ENCODE measurements around the gene MYMX.
A peak's percentile ranks its signal among the peaks of the same experiment; 100 is the strongest.

MYMX gene

DNA sequence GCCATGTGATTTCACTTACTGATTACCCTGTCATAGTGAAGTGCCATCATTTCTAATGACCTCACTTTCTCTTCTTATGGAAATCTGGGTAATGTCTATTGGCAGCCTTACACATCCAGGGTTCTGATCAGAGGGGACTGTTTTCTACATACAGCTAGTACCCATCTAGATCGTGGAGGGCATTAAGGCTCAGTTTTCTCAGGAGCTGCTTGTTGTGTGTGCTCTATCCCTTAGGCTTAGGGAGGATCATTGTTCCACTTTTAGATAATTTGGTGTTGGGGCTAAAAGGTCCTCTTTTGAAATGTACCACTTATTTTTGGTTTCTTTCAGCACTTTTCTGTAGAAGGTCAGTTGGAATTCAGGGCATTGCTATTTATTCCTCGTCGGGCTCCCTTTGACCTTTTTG is 34.0 kb downstream of the MYMX start:
- DNase-seq (ENCODE audit: low spot score), result no peak

- no peak for DNase-seq (ENCODE audit: low spot score)
Measured at GRCh38 chr6:44251576-44252524, 35.1 kb downstream of the MYMX start.

DNA sequence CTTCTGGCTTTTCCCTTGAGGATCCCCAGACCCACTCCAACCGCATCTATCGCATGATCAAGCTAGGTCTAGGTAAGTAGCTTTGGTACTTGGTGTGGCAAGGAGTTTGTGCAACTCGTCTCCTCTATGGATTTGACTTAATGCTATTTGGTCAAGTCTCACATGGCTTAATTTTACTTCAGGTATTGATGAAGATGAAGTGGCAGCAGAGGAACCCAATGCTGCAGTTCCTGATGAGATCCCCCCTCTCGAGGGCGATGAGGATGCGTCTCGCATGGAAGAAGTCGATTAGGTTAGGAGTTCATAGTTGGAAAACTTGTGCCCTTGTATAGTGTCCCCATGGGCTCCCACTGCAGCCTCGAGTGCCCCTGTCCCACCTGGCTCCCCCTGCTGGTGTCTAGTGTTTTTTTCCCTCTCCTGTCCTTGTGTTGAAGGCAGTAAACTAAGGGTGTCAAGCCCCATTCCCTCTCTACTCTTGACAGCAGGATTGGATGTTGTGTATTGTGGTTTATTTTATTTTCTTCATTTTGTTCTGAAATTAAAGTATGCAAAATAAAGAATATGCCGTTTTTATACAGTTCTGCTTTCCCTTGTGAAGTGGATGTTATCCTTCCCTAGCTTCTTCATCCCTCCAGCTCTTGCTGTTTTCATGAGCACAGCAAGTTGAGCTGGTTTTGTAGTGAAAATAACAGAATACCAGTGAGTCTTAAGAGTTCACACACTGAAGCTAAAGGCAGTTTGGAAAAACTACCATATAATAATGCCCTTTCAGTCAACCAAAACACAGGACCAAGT is 36.8 kb downstream of the MYMX start:
- DNase-seq (ENCODE audit: low spot score), result peak; percentile 72

- DNase-seq (ENCODE audit: low spot score), result no peak
Measured at GRCh38 chr6:44254191-44255104, 37.7 kb downstream of the MYMX start.

DNA sequence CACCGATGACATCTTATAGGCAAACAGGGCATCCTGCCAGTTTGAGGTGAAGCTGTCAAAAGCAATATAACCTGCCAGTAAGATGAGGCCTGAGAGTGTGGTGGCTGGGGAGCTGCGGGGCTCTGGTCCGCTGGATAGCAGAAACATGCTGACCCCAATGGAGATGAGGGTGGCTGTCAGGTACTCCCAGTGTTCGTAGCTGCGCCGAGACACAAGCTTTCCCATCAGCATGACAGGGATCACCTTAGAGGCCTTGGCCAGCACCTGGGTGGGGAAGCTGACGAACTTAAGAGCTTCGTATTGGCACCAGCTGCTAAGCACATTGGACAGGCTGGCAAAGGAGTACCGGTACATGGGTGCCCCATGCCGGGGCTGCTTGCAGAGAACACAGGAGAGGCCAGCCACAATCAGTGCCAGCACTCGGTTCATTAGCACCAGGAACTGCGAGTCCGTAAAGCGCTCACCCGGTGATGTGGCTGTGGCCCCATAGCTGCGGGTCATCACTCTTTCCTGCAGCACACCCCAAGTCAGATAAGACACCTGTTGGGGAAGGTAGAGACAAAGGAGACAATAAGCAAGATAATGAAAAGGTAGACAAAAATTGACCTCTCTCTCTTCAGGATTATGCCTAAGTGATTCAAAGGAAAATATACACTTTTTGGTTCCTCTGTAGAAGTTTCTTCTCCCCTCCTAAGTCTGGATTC is 38.5 kb downstream of the MYMX start:
- DNase-seq (ENCODE audit: low spot score), result no peak

DNA sequence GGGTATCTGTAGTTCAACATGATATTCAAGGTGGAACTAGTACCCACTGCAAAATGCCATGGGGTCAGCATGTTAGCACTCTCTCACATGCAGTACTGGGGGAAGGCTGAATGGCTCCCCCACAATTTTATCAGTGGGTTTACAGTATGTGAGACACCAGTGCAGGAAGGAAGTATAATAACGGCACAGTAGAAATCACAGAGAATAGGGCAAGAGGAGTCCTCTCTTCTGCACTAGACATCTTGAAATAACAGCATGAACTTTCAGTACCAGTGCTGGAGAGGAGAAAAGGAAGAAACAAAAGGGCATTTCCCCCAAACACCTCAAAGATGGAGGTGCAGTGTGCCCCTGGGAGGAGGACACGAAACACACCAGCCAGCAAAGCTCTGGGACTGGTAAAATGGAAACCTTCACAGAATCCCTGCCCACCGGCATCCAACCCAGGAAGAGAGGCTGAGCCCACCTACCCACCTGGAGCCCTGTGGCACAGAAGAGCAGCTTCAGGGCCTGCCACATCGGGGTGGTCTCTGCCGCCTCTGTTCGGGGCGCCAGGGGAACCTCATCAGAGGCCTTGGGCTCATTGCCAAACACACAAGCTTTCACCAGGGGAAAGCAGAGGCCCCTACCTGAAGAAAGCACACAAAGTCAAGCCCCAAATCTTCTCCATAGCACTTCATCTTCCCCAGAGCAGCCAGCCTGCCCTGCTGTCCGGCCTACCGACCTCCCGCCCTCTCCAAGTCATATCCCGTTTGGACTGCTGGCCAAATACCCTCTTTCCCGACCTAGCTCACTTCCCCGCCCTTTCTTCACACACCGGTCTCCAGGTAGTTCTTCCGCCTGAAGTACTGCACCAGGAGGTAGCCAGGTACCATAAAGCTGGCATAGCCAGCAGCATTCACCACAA is 39.4 kb downstream of the MYMX start:
- DNase-seq (ENCODE audit: low spot score), result no peak

DNA sequence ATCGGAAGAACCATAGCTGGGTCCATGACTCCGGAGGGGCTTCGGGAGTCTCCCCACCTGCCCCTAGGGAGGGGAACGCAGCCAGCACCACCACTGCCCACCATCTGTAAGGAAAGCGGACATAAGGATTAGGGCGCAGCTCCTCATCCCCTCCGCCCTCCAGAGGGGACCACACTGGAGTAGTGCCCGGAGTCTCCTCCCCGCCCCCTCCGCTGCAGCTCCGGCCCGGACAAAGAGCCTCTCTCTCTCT is 40.0 kb downstream of the MYMX start:
- no peak for DNase-seq (ENCODE audit: low spot score)

DNA sequence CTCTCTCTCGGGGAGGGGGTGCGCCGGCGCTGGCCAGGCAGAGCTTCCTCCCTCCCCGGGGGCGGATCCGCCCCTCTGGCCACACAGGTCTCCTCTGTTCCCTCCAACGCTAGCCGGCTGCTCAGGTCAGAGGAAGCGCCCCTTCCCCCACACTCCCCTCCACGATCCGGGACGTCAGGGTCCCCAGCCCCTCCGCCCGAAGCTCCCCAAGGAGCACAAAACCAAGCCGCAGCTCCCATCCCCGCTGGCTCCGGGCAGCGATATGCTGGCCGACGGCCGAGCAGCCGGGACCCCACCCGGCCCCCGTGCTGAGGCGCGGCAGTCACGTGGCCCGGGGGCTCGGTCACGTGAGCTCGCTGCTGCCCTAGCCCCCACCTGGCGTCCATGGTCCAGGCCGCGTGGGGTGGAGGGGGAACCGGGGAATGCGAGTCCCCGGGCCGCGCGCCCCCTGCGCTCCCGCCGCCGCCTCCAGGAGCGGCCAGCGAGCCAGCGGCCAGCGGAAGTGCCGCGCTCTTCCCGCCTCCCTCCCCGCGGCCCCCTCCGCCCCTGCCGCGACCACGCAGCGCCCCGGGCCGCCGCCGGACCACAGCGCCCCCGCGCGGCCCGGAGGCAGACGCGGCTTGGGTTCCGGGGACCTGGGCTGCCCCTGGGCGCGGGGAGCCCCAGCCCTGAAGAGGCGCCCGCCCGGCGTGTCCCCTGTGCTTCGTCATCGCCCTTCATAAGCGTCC is 40.5 kb downstream of the MYMX start, which contains the start of gene SLC35B2:
Gene SLC35B2 (minus strand): TSS at position 504 of the 728 bp plus-strand sequence. CDS start 118 bp downstream, at position 386.
- peak; percentile 74 for DNase-seq (ENCODE audit: low spot score)

DNA sequence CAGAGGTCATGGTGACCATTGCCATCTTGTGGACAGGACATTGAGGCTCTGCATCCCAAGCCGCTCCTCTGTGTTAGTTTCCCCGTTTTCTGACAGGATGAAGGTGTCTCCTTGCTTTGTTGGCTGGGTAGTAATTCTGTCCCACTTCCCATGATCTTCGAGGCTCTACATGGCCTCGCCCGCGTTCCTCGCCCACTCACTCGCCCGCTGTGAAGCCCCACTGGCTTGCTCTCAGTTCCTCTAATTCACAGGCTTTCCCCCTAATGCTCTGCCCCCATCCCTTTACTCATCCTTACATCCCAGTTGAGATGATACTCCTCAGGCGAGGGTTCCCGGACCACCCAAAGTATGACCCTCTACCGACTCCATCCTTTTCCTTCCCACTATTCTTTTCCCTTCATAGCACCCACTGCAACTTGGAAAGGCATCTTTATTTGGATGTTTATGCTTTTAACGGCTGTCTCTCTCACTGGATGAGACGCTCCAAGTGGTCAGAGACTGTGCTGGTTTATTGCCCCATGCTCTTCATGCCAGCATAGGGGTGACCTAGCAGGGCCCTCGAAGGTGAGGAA is 41.1 kb downstream of the MYMX start:
- DNase-seq (ENCODE audit: low spot score), result no peak

DNA sequence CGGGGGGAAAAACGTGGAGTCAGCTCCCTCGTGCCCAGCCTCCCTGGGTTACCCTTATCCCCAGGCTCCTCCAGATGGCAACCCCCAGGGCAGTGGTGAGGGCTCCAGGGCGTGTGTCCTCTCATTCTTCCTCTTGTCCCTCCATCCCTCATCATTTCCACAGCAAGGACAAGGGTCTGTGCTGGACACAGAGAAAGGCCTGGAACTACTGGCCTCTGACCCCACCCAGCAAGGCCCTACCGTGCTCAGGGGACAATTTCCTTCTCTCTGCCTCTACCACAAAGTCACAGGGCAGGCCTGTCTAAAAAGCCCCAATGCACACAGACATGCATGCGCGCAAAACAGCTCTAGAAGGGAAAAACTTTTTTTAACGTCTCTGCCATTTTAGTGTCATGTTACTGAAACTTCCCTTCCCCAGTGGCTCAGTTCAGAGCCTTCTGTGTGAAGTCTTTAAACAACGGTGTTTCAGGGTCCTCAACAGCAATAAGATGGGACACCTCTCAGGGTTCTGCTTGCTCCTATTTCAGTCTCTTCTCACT is 41.7 kb downstream of the MYMX start:
- DNase-seq (ENCODE audit: low spot score), result no peak

- DNase-seq (ENCODE audit: low spot score), result no peak
Measured at GRCh38 chr6:44258921-44259320, 42.2 kb downstream of the MYMX start.

GRCh38 chr6:44260011-44260410 is 43.3 kb downstream of the MYMX start:
- no peak for DNase-seq (ENCODE audit: low spot score)

GRCh38 chr6:44260451-44261297 is 43.9 kb downstream of the MYMX start:
- DNase-seq (ENCODE audit: low spot score), result no peak

GRCh38 chr6:44261581-44261980 is 44.9 kb downstream of the MYMX start:
- no peak for DNase-seq (ENCODE audit: low spot score)

DNA sequence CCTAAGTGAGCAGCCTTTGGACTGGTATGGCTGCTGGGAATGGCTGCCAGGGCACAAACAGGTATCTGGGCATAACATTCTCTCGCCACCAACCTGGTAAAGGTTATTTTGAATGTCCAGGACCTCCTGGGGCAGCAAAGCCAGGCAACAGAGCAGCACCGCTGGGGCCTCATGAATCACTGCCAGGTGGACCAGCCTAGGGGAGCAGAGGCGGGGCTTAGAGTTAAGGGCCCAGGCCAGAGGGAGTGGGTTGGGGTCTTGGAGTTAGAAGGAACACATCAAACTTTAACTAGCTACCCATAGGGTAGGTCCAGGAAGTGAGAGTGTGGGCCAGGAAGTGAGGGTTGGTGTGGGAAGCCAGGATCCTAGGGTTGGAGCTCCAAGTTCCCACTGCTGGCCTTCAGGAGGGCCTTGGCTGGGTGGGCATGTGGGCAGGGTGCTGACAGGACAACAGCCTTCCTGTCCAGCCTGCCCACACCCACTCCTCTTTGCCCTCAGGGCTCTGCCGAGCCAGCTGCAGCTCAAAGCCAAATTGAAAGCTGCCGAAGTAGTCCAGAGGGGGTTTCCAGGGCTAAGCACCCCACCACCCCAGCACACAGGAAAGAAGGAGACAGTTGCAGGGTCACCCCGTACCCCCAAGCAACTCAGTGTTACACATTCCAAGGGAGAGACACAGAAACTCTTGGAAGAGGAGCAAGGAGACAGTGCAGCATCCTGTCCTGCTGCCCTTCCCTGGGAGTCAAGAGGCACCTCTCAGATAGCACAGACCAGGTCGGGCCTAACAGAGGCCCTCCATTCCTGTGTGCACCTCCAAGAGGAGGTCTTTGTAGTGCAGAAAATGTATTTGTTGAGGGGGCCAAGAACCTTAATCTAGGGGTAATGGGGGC is 46.0 kb downstream of the MYMX start:
- DNase-seq (ENCODE audit: low spot score), result no peak

- DNase-seq (ENCODE audit: low spot score), result no peak
Measured at GRCh38 chr6:44263354-44264100, 46.8 kb downstream of the MYMX start.

Data from SK-N-DZ (cell line).